ENCODE results near the gene SPTBN4. TPM values are rescaled to one million over a fixed set of nuclear protein-coding genes. Genes with fewer than 3 reads are reported as not detected.

SPTBN4 gene
- total RNA-seq: under 0.01 TPM in 1 of 2 replicates, not detected in the other

DNA sequence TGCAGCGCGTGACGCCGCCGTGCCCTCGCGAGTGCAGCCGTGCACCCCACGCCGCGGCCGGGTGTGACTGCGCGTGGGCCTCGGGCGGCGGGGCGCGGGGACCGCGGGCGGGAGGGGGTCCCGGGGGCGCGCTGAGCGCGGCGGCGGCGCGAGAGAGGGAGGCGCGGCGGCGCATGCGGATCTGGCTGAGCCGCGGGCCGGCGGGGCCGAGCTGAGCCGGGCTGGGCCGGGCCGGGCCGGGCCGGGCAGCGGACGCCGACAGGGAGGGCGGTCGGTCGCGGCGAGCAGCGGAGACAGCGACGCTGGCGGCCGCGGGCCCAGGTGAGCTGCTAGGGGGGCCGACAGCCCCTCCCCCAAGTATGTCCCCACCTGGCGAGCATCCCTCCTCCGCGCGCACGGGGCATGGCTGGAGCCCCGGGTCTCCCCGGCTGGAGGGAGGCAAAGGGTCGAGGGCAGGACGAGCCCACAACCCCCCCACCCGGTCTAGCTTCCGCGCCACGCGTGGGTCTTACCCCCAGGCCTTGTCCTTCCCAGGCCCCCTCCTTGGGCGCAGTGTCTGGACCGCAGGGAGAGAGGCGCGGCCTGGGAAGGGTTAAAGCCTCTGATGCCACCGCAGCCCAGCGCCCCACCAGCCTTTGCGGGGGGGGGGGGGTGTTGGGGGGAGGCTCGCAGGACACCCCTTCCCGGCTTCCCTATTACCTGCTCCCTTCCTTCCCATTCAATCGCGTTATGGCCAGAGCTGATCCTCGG lies at the start of gene SPTBN4:
Gene SPTBN4 (plus strand): TSS at position 17 of the 750 bp plus-strand sequence. CDS start 5,621 bp downstream, outside the sequence.

DNA sequence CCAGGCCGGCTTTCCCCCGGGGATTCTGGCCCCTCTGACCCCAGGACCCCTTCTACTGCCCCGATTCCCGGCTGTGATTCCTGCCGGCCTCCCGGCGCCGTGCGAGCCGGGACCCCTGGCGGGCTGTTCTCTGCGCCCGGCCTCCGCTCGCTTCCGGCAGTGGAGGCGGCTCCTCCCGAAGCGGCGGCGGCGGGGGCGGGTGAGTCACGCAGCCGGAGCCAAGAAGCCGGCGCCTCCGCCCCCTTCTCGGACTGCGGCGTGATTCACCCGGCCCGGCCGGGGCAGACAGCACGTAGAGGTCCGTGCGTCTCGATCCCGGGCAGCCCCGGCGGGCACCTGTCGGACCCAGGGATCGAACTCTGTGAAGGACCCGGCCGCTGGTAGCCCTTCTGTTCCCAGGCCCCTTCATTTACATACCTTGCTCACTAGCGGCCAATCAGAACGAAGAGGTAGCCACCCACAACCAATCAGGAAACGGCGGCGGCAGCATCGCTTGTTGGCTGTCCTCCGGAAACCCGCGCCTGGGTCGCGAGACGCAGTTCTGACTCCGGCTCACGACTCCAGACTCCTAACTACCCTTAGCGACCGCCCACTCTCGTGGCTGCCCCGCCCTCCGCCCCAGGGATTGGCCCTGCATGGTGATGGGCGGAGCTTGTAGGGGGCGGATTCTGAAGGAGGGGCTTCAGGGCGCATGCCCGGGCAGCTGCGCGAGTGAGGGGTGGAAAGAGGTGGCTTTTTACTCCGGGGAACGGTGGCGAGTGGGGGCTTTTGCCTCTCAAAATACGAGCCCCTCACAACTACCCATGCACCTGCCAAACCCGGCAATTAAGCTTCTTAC lies 41.1 kb upstream of the SPTBN4 start, which contains the start of gene SERTAD1:
Gene SERTAD1 (minus strand): TSS at position 543 of the 838 bp plus-strand sequence. CDS start 2,446 bp downstream, outside the sequence.

DNA sequence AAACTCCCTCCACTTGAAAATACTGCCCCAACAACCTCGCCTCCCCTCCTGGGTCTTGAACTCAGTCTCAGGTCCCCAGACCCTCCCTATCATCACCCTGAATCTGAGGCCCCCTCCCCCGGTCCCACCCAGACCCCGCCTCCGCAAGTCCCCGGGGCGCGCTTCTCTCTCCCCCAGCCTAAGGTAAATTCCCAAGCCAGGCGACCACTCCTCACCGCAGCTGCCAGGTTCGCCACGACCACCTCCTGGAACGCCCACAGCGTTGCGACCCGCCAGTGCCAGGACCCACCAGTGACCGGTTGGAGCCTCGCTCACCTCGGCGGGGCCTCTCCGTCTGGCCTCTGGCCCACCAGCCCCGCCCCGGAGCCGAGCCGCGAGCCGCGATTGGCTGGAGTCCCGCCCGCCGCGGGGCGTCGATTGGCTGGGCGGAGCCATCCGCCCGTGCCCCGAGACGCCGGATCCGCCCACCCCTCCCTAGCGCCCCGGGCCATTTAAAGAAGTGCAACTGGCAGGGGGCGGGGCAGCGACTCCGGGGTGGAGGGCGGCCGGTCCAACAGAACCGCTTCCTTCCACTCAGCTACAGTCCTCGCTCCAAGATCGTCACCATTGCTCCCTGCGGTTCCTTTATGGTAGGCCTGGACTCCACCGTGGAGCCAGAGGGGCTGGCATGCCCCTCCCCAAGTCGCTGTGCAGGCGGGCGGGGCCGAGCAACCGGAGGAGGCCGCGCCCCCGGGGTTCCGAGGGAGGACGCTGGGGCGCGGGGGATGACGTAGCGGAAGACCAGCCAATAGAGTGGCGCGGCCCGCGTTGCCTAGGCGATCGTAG lies 22.6 kb upstream of the SPTBN4 start, which contains the start of gene SERTAD3:
Gene SERTAD3 (minus strand): TSS at position 336 of the 825 bp plus-strand sequence. CDS start 2,255 bp downstream, outside the sequence.

DNA sequence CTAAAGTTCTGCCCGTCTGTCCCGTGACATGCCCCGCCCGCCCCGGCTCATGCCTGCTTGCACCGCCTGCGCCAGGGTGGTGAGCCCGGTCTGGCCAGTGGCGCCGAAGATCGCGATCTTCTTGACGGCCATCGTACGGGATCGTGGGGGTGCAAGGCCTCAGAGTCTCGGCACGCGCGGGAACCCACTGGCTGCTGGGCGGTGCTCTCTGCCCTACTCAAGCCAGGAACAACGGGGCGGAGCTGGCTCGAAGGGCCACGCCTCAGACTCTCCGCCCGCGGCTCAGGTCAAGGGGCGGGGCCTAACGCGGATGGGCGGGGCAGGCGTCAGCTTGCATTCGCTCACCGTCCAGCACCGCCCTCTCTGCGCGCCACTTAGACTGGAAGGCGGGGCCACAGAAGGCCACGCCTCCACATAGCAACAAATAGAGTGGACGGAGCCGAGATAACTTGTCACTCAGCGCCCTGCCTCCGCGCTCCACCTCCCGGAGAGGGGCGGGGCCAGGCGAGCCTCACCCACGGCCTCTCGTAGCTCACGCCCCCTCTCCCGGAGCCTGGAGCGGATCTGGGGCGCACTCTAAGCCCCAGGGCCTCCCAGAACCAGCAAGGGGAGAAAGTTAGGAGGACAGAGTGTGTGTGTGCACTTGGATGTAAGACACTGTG lies 1.1 kb upstream of the SPTBN4 start, which contains the start of gene BLVRB:
Gene BLVRB (minus strand): TSS at position 189 of the 662 bp plus-strand sequence. CDS start 57 bp downstream, at position 132.

DNA sequence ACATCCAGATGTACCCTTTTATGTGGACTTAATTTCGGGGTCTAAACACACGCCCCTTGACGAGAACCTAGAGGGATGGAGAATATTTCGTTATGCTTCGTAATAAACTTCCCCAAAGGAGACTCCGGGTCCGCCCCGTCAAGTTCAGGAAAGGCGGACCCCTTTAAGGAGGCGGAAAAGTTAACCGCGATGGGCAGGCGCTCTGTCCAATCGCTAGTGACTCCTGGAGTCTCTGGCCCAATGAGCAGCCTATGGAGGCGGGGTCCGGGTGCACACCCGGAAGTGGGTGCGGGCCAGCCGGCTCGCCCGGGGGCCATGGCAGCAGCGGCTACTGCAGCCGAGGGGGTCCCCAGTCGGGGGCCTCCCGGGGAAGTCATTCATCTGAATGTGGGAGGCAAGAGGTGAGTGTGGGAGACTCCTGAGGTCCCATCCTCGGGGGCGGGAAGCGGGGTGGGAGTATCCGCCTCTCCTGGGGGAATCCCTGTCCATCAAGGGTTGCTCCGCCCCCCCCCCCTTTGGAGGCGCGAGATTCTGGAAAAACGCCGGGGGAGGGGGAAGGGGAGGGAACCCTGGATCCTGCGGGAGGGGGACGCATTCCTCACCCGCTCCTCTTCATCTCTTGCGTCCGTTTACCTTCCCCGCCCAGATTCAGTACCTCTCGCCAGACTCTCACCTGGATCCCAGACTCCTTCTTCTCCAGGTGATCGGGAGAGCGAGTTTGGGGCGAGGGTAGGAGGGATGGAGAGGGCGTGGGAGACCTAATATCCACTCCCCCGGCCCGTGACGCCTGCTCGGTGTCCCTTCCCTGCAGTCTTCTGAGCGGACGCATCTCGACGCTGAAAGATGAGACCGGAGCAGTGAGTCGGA lies 110.0 kb downstream of the SPTBN4 start, which contains the start of gene SHKBP1:
Gene SHKBP1 (plus strand): TSS at position 289 of the 867 bp plus-strand sequence. CDS start 27 bp downstream, at position 316.

DNA sequence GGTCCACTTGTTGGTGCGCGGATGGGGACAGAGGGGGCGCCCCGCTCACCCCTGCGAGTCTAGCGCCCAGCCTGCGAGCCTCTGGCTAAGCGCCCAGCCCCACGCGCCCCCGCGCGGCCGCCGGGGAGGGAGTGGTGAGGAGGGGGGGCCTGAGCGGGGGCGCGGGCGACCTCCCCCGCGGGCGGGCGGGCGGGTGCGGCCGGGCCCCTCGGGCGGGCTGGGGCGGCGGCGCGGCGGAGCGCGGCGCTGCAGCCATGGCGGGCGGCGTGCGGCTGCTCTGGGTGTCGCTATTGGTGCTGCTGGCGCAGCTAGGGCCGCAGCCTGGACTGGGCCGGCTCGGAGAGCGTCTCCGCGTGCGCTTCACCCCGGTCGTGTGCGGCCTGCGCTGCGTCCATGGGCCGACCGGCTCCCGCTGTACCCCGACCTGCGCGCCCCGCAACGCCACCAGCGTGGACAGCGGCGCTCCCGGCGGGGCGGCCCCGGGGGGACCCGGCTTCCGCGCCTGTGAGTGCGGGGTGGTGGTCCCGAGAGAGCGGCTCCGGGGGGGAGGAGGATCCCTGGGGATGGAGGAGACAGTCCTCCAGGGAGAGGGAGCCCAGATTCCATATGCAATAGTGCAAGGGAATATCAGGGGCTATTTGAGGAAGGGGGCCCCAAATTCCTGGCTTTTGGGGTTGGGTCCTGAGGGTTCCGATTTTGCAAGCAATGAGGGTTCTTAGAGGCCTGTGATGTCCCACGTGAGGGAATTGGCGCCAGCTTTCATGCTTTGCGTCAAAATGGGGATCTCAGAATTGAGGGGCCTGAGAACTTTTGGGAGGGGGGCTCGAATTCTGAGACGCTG lies 134.6 kb downstream of the SPTBN4 start, which contains the start of gene LTBP4:
Gene LTBP4 (plus strand): TSS at position 236 of the 841 bp plus-strand sequence. CDS start 19 bp downstream, at position 255.

Other genes with a start within 250 kb of the SPTBN4 start
- not detected in 2 replicates for gene TTC9B, start 248.6 kb upstream of the SPTBN4 start, total RNA-seq
- gene CCNP, start 240.3 kb upstream of the SPTBN4 start, total RNA-seq: under 0.01 TPM in 1 of 2 replicates, not detected in the other
- 27.0 and 43.3 TPM in 2 replicates for gene AKT2, start 181.7 kb upstream of the SPTBN4 start, total RNA-seq
- 4.4 and 5.2 TPM in 2 replicates for gene C19orf47, start 118.6 kb upstream of the SPTBN4 start, total RNA-seq
- 97.4 and 136 TPM in 2 replicates for gene PLD3, start 118.3 kb upstream of the SPTBN4 start, total RNA-seq
- gene HIPK4, start 76.8 kb upstream of the SPTBN4 start, total RNA-seq: under 0.01 TPM in 1 of 2 replicates, not detected in the other
- 0.65 and 1.1 TPM in 2 replicates for gene PRX, start 53.6 kb upstream of the SPTBN4 start, total RNA-seq
- gene SERTAD1, start 41.0 kb upstream of the SPTBN4 start, total RNA-seq: 22.8 and 31.5 TPM in 2 replicates
- gene SERTAD3, start 22.7 kb upstream of the SPTBN4 start, total RNA-seq: 19.8 and 23.7 TPM in 2 replicates
- gene BLVRB, start 1.3 kb upstream of the SPTBN4 start, total RNA-seq: 59.1 and 67.9 TPM in 2 replicates
- 23.1 and 34.7 TPM in 2 replicates for gene SHKBP1, start 109.9 kb downstream of the SPTBN4 start, total RNA-seq
- 8.2 and 19.2 TPM in 2 replicates for gene LTBP4, start 134.4 kb downstream of the SPTBN4 start, total RNA-seq
- 12.6 and 19.2 TPM in 2 replicates for gene NUMBL, start 223.7 kb downstream of the SPTBN4 start, total RNA-seq
- gene COQ8B, start 249.9 kb downstream of the SPTBN4 start, total RNA-seq: 23.4 and 24.7 TPM in 2 replicates